ENCODE results near the gene SPPL3.

GRCh38 chr12:120856980-120857379, 47.2 kb downstream of the SPPL3 start:
- no peak for TF ChIP-seq CTCF (IDR thresholded peaks at IDR 0.05)
- no peak for TF ChIP-seq POLR2A (IDR thresholded peaks at IDR 0.05)
- TF ChIP-seq POLR2AphosphoS5 (IDR thresholded peaks at IDR 0.05; ENCODE audit: insufficient read depth in 1 of 2, low read depth in 1 of 2): no peak
